Bone marrow (tissue), 2 donors: ENCODE data around the gene ZNF394.

ENCODE experiments used
- DNase-seq, 2 donors: peaks; one replicate each; lab custom pipeline; 2025; lab: John Stamatoyannopoulos, UW

The ZNF394 gene

GRCh38 chr7:99493823-99494222 lies 6.3 kb downstream of the ZNF394 start:
- DNase-seq, result no peak

DNA sequence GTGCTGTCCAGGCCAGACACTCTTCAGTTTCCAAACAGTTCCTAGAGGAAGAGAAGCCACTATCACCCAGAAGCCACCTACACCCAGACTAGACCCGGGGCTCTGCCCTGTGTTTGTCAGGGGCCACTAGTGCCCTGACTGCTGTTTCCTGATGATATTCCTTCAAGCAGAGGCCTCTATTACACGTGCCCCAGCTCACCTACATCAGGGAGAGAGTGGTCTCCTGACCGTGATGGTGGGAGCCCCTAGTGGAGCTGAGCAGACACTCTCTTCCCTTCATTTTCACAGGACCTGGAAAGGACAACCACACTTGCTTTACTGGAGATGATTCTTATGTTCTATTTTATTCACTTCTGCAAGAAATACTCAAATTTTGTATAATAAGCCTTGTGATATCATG lies 9.2 kb downstream of the ZNF394 start:
- DNase-seq, result no peak

- no peak for DNase-seq
These were observed 10.8 kb downstream of the ZNF394 start for GRCh38 chr7:99489235-99489634.

DNA sequence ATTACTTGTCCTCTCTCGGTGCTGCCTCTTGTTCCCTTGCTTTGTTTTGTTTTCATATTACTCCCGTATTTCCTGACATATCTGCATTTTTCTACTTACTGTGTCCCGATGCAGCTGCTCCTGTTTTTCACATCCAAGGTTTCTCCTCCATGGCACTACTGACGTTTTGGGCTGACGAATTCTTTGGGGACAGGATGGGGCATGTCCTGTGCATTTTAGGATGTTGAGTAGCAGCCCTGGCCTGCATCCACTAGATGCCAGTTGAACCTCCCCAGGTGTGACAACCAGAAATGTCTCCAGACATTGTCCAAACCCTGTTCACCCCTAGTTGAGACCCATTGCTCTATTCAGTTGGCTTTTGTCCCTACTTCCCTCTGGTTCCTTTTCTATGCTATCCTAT lies 15.0 kb downstream of the ZNF394 start:
- no peak for DNase-seq

GRCh38 chr7:99478464-99479440 lies 21.3 kb downstream of the ZNF394 start:
- DNase-seq, result no peak

- no peak for DNase-seq
These were observed 24.0 kb downstream of the ZNF394 start for GRCh38 chr7:99476107-99476506.

- peak in 1 of 2 donors; percentile 49 for DNase-seq
These were observed 26.8 kb downstream of the ZNF394 start for GRCh38 chr7:99473315-99473596.

DNA sequence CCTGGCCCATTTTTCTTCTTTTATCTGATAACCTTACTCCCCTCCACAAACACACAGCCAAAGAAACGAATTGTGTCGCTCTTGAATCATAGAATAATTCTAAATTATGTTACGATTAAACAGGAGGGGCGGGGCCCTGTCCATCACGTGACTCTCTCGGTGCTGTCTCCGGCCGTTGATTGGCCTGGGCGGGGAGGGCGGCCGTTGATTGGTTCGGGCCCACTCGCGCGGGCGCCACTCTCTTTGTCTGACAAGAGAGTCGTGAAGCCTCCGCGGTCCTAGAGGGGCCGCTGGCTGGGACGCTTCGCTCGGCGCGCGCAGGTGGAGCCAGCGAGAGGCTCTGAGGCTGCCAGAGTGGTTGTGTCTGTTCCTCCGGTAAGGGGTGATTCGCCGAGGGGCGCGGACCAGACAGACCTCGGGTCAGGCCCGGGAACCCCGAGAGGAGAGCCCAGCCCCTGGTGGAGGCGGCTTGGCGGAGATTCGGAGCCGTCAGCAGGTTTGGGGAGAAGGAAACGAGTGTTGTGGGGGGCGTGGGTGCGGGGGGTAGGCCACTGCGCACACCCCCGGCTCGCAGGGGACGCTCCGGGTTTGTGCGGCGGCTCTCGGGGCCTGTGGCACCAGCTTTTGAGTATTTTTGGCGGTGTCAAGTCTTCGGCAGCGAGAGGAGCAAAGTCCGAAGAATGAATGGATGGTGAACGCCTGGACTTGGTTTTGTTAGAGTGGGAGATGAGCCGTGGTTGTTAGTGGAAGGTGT lies 27.3 kb downstream of the ZNF394 start, which contains the start of gene ZNF789:
Gene ZNF789, plus strand, starts transcription at position 330 of the 754 bp plus-strand sequence. CDS start 3,567 bp downstream, outside the sequence.
- DNase-seq, result peak; percentile 70 to 91

DNA sequence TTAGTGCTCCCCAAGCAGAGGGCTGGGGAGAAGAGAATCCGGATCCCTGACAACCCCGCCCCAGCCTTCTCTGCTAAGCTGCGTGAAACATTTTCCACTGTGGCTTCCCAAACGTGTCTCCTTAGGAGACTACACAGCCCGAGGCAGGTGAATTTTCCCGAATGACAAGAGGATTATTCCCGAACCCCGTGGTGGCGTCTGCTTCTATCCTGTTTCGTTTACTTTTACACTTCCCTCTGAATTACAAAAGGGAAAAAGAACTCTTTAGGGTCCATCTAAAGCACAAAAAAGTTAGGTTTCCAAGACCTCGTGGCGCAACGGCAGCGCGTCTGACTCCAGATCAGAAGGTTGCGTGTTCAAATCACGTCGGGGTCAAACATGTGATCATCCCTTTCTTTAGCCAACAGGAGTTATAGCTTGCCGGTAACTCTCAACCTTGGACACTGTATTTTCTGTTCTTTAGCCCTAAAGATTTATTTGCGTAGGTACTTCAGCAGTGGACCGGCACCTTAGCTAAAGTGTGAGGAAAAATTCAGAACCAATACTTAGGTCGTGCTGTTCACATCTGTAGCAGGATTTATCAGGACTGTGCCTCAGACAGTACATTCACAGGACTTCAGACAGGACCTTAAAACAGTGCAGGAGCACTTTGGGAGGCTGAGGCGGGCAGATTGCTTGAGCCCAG lies 30.6 kb downstream of the ZNF394 start:
- no peak for DNase-seq

GRCh38 chr7:99468336-99468918 lies 31.7 kb downstream of the ZNF394 start:
- no peak for DNase-seq

DNA sequence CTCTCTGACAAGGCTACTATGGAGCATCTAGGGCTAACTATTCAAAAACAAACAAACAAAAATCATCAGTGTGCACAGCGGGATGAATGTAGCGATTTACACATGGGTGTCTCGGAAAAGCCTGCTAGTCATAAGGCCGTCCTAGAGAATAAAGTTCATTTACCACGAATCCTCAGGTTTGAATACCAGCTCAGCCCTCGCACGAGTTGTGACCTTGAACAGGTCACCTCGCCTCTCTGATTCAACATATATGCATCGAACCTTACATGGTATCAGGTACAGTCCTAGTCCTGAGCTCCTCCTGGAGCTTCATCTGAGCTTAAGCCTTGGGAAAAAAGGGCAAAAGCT lies 34.7 kb downstream of the ZNF394 start:
- DNase-seq, result no peak

- DNase-seq, result no peak
These were observed 38.9 kb downstream of the ZNF394 start for GRCh38 chr7:99461221-99461620.

GRCh38 chr7:99460651-99461050 lies 39.4 kb downstream of the ZNF394 start:
- no peak for DNase-seq

- DNase-seq, result no peak
These were observed 41.0 kb downstream of the ZNF394 start for GRCh38 chr7:99459087-99459486.

GRCh38 chr7:99457650-99458493 lies 42.2 kb downstream of the ZNF394 start:
- DNase-seq, result no peak

DNA sequence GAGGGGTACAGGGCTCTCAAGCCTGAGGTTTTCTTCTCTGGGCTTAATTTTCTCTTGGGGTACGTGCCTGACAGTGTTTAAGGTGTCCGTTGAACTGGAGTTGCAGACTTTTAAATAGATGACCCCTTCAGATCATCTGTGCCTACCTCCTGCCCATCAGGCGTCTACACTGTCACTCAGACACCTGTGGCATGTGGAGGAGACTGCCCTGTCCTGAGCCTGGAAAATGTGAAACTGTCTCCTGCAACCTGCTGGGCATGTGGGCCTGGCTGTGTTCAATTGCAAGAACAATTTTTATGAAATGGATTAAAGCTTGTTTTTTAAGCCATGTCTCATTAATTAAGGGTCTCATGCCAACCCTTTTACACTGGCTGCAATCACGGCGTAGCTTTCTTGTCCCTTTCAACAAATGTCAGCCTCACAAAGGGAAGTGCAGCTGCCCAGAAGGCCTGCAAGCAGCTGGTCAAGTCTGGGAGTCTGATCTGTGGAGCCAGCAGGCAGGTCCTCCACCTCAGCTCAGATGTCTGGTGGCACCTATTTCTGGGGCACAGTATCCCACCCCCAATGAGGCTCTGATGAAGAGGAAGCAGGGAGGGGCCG lies 42.9 kb downstream of the ZNF394 start:
- DNase-seq, result no peak

- no peak for DNase-seq
These were observed 43.8 kb downstream of the ZNF394 start for GRCh38 chr7:99456288-99456687.

DNA sequence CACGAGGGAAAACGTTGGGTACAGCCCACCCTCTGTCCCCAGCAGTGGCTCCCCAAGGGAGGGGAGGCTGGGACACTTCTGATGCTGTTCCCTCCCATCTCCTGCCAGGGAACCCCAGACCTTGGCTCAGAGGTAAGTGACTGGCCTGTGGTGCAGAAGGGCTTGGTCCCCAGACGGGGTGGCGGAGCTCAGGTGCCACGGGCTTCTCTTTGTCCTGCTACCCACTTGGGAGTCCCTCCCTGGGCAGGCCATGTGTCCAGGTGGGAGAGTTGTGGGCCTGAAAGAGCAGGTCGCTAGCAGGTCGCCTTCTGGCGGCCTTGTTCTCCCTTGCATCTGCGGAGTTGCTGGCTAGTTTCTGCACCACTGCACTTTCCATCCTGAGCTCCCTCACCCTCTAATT lies 44.2 kb downstream of the ZNF394 start:
- DNase-seq, result no peak

DNA sequence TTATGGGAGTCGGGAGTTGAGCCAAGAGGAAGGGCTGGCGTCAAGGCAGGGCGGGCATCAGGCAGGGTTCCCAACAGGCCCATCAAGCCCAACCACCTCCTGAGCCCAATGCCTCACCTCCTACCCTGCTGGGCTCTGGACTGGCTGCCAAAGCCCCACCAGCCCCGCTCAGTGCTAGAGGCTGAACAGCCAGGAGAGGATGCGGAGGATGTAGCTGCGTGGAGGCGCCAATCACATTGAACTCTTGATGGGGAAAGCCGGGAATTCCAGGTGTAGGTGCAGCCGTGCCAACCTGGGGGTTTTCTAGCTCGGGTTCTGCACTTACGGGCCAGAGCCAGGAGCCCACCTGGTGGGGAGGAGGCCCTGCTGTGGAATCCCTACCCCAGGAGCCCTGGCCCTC lies 47.0 kb downstream of the ZNF394 start:
- DNase-seq, result no peak

GRCh38 chr7:99452541-99452940 lies 47.5 kb downstream of the ZNF394 start:
- DNase-seq, result no peak

- DNase-seq, result no peak
These were observed 48.1 kb downstream of the ZNF394 start for GRCh38 chr7:99451936-99452335.
